ENCODE data around the gene PPP1R13B. TPM values are rescaled to one million over a fixed set of nuclear protein-coding genes. Genes with fewer than 3 reads are reported as not detected.
A peak's percentile ranks its signal among the peaks of the same experiment; 100 is the strongest.
"Not testable (repeated sequence)": the region's sequence is repeated elsewhere in the genome, so short reads cannot be mapped to it uniquely, and the experiment has no call there.

The PPP1R13B gene
- total and polyA plus RNA-seq, 7 donors: 4.7 to 17.9 (median 13.3) TPM

GRCh38 chr14:103806805-103807204, 40.6 kb downstream of the PPP1R13B start:
- no peak for TF ChIP-seq CTCF (IDR thresholded peaks at IDR 0.05)
- Histone ChIP-seq H3K4me1 (no peaks in the 10 kb centered on the region), H3K4me3 (no peak overlapping the region), H3K27me3 (ENCODE audit: insufficient read depth in 3 of 3, low read length in 2 of 3) (no peaks in the 10 kb centered on the region), H3K36me3 (ENCODE audit: insufficient read depth in 1 of 2, low read depth in 1 of 2) (no peaks in the 10 kb centered on the region), H3K9me3 (no peaks in the 10 kb centered on the region), H3K27ac (no peak overlapping the region)
- intact Hi-C loops (cut with DNase I): loop anchor here in 1 of 2 donors (5.0 kb wide), 2 partner anchors 105 to 170 kb away; no protein-coding TSS in a partner anchor
- no peak for DNase-seq
- WGBS, 3 donors: 64 to 70% (median 70%) methylated on average over 5 of the region's 5 CpGs
- no peak for ATAC-seq

- intact Hi-C loops (cut with DNase I): loop anchor here in 1 of 2 donors (5.0 kb wide), 2 partner anchors 107 to 172 kb away; no protein-coding TSS in a partner anchor
- TF ChIP-seq CTCF (IDR thresholded peaks at IDR 0.05): no peak
- ATAC-seq: no peak
- 63 to 76% (median 66%) methylated on average over 1 of the region's 1 CpG for WGBS, 3 donors
- no peak overlapping the region for H3K4me3 ChIP-seq
- no peaks in the 10 kb centered on the region for H3K9me3 ChIP-seq
- no peak for DNase-seq
- no peak overlapping the region for H3K27ac ChIP-seq
- no peaks in the 10 kb centered on the region for H3K36me3 ChIP-seq (ENCODE audit: insufficient read depth in 1 of 2, low read depth in 1 of 2)
- H3K4me1 ChIP-seq: no peaks in the 10 kb centered on the region
- no peaks in the 10 kb centered on the region for H3K27me3 ChIP-seq (ENCODE audit: insufficient read depth in 3 of 3, low read length in 2 of 3)
Measured at GRCh38 chr14:103805708-103806107, 41.7 kb downstream of the PPP1R13B start.

GRCh38 chr14:103803661-103804060, 43.7 kb downstream of the PPP1R13B start:
- H3K9me3 ChIP-seq: no peaks in the 10 kb centered on the region
- DNase-seq: no peak
- H3K27ac ChIP-seq: no peak overlapping the region
- H3K36me3 ChIP-seq (ENCODE audit: insufficient read depth in 1 of 2, low read depth in 1 of 2): no peaks in the 10 kb centered on the region
- no peak for TF ChIP-seq CTCF (IDR thresholded peaks at IDR 0.05)
- H3K27me3 ChIP-seq (ENCODE audit: insufficient read depth in 3 of 3, low read length in 2 of 3): no peaks in the 10 kb centered on the region
- H3K4me3 ChIP-seq: no peak overlapping the region
- no peaks in the 10 kb centered on the region for H3K4me1 ChIP-seq
- peak in 1 of 4 donors; percentile 40 for ATAC-seq
- intact Hi-C loops (cut with DNase I): no loop called here

- intact Hi-C loops (cut with DNase I): no loop called here
- ATAC-seq (no peak), DNase-seq (no peak)
- Histone ChIP-seq H3K4me1 (no peaks in the 10 kb centered on the region), H3K4me3 (no peak overlapping the region), H3K27ac (no peak overlapping the region), H3K9me3 (no peaks in the 10 kb centered on the region), H3K36me3 (ENCODE audit: insufficient read depth in 1 of 2, low read depth in 1 of 2) (no peaks in the 10 kb centered on the region), H3K27me3 (ENCODE audit: insufficient read depth in 3 of 3, low read length in 2 of 3) (no peaks in the 10 kb centered on the region)
- 84 to 88% (median 85%) methylated on average over 8 of the region's 8 CpGs for WGBS, 3 donors
- TF ChIP-seq CTCF (IDR thresholded peaks at IDR 0.05): no peak
Measured at GRCh38 chr14:103802356-103802755, 45.0 kb downstream of the PPP1R13B start.

- H3K4me1 ChIP-seq: no peaks in the 10 kb centered on the region
- no peak for ATAC-seq
- H3K4me3 ChIP-seq: no peak overlapping the region
- no peak overlapping the region for H3K27ac ChIP-seq
- 68 to 74% (median 70%) methylated on average over 4 of the region's 4 CpGs for WGBS, 3 donors
- DNase-seq: no peak
- H3K36me3 ChIP-seq (ENCODE audit: insufficient read depth in 1 of 2, low read depth in 1 of 2): peaks cover 0 to 8% of the 10 kb centered on the region in 2 donors
- no peaks in the 10 kb centered on the region for H3K27me3 ChIP-seq (ENCODE audit: insufficient read depth in 3 of 3, low read length in 2 of 3)
- intact Hi-C loops (cut with DNase I): no loop called here
- H3K9me3 ChIP-seq: no peaks in the 10 kb centered on the region
- TF ChIP-seq CTCF (IDR thresholded peaks at IDR 0.05): no peak
Measured at GRCh38 chr14:103801459-103801858, 45.9 kb downstream of the PPP1R13B start.

- DNase-seq; H3K4me1 ChIP-seq; ATAC-seq; H3K27me3 ChIP-seq (ENCODE audit: insufficient read depth in 3 of 3, low read length in 2 of 3); H3K27ac ChIP-seq; intact Hi-C loops (cut with DNase I); H3K4me3 ChIP-seq; H3K9me3 ChIP-seq: not testable (repeated sequence)
- H3K36me3 ChIP-seq (ENCODE audit: insufficient read depth in 1 of 2, low read depth in 1 of 2): peaks cover 0 to 41% of the 10 kb centered on the region in 2 donors
Measured at GRCh38 chr14:103793192-103793591, 54.2 kb downstream of the PPP1R13B start.
